MV-4-11 (cell line): ENCODE data around the gene SYT11.
A peak's percentile ranks its signal among the peaks of the same experiment; 100 is the strongest.
"Not testable (repeated sequence)": the region's sequence is repeated elsewhere in the genome, so short reads cannot be mapped to it uniquely, and the experiment has no call there.

Experiments
- DNase-seq: peaks from one replicate; lab custom pipeline; 2025; lab: John Stamatoyannopoulos, UW

SYT11 gene

DNA sequence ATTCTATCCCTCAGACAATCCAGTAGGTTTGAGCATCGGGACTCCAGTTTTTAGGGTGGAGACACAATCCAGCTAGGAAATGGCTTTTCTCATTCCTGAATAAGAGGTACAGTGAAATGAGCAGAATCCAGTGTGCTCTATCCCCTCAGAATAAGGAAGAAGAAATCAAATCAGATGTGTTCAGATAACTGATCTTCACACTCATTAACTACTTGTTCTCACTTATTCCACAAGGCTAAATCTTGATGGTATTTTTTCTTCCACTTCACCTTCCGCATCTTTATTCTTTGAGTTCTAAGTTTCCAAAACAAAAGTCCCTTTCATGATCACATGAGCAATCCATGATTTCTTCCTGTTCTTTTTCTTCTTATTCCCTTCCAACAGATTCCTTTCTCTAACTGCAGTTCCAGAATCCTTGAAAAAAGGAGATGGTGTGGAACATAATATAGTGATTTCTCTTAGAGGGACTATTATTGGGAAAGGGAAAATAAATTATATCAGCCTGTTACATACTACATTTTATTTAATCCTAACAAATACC, 1.7 kb downstream of the SYT11 start:
- no peak for DNase-seq

DNA sequence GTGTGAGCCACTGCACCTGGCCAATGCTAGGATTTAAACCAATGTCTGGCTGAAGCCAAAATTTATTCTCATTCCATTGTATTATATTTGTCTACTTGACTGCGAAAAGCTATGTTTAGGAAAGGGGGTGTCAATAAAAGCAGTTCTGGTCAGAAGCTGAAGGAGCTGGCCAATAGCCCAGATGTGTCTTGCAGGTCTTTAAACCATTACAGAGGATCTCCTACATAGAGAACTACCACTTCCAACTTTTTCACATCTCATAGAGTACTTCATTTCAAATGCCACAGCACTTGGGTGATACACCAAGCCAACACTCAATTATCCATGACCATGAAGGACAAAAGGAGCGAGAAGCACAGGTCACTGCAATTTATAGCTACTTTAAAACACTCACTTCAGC, 2.5 kb downstream of the SYT11 start:
- DNase-seq = no peak

DNA sequence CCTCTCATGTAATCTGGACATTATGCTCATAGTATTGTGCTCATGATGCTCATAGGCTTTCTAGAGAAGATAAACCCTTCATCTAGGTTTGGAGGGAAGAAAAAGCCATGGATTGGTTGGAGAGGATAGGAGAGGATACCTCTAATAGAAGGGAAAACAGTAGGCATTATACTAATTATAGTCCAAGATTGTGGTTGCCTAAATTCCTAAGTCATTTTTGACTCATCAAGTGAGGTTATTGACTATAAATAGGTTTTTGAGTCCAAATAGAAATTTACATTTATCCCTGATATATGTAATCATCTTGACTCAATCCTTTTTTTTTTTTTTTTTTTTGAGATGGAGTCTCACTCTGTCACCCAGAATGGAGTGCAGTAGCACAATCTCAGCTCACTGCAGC, 5.0 kb downstream of the SYT11 start:
- no peak for DNase-seq

DNA sequence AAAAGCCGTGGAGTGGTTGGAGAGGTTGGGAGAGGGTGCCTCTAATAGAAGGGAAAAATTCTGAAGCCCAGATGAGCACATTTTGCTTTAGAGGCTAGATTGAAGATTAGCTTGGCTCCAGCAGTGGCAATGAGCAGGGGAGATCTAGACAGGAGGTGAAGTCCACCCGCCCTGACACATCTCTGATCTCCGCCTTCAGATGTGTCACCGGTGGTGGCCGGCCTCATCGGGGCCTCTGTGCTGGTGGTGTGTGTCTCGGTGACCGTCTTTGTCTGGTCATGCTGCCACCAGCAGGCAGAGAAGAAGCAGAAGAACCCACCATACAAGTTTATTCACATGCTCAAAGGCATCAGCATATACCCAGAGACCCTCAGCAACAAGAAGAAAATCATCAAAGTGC, 8.4 kb downstream of the SYT11 start:
- DNase-seq = no peak

DNA sequence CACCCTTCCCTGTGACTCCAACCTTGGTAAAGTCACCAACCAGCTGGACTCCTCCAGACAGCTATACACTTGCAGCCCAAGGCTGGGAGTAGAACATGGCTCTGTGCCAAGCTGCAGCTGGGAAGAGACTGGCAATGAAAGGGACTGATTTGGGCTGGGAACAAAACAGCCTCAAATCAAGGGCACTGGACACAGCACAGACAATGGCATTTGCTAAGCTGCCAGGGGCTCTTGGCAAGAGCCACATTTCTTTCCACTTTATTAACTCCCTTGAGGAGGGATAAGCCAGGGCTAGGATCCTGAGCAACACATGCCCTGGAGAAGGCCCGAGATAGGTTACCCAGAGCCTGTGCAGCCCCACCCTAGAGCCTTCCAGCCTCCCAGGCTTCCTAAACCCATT, 12.0 kb downstream of the SYT11 start:
- DNase-seq = no peak

DNA sequence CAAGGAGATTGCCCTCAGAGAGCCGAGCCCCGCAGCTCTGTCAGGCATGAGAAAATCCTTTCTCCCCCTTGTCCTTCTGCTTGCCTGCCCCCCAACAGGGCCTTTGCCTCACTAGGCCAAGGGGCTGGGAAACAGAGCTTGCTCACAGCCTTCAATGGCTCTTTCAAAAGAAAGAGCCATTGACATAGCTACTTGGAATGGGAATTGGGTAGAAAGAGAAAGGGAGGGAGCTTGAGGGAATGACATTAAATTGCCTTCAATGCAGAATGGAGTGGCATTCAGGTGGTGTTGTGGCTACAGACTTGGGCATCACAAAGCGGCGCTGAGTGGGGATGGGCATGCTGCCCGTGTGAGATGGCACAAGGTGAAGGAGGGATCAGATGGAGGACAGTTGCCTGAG, 13.2 kb downstream of the SYT11 start:
- DNase-seq = no peak

DNA sequence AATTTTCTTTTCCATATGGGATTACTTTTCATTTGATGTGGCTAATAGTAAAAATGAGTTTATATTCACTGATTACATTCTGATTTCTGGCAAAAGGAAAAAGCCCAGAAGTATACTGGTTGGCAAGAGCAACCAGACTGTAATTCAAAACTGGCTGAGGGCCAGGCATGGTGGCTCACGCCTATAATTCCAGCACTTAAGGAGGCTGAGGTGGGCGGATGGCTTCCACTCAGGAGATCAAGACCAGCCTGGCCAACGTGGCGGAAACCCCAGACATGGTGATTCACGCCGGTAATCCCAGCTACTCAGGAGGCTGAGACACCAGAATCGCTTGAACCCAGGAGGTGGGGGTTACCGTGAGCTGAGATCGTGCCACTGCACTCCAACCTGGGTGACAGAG, 14.5 kb downstream of the SYT11 start:
- no peak for DNase-seq

DNA sequence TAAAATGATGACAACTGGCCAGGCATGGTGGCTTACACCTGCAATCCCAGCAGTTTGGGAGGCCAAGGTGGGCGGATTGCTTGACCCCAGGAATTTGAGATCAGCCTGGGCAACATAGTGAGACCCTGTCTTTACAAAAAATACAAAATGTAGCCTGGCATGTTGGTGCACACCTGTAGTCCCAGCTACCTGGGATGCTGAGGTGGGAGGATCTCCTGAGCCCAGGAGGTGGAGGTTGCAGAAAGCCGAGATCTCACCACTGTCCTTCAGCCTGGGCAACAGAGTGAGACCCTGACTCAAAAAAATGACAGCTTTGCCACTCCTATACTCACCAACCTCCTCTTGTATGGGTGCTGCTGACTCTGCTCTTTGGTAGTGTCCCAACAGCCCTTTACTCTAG, 18.6 kb downstream of the SYT11 start:
- no peak for DNase-seq

DNA sequence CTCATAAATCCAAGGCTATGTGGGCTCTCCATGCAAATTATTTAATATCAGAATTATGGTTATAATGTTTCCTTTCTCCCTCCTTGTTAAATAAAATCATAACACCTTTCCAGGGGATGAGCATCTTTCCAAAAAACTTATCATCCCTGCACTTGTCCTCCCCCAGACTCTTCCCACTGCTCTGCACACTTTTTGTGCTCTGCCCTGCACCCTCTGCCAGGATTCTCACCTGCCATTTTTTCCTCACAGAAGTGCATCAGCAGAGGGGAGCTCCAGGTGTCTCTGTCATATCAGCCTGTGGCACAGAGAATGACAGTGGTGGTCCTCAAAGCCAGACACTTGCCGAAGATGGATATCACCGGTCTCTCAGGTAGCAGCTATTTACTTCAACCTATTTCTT, 20.9 kb downstream of the SYT11 start:
- DNase-seq = no peak

DNA sequence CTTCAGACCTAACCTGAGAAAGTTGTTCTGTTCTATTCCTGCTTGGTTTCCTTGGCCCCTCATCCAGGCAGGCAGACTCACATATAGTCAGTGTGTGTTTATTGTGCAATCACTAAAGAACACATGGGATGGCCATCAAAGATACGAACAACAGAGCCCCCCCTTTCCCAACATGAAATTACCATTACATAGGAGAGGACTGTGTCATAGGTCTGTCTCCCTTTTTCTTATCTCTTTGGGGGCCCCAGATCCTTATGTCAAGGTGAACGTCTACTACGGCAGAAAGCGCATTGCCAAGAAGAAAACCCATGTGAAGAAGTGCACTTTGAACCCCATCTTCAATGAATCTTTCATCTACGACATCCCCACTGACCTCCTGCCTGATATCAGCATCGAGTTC, 21.6 kb downstream of the SYT11 start:
- DNase-seq = no peak

DNA sequence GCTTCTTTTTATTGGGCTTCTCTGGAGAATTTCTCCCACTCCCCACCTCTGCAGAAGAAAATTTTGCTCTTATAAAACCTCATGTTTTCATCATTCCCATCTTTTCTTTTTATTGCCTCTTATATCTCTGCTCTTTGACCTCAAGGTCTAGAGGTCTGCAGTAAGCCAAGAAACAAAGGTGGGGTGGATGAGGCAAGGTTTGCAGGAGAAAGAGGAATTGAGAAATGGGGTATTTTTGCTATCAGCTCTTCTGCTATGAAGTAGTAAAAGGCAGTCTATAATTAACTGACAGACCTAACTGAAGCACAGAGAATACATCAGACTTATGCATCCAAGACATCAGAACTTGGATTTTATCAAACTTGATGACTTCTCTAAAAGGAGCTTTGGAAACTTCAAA, 22.9 kb downstream of the SYT11 start:
- peak; percentile 35 for DNase-seq

DNA sequence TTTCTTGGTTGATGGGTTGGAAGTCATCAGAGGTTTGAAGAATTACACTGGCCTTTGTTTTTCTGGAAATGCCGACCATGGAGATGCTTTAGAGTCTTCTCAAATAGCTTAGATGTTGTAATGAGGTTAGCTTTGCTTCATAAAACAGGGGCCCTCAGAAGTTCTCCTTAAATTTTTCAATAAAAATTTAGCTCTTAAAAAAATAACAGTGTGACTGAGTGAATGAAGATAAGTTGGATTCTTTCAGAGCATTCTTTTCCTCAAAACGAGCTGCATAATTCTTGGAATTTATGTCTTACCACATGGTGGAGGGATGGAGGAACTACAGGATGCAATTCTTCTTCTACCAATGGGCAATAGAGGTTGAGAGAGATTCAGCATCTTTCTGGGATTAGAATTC, 23.4 kb downstream of the SYT11 start:
- DNase-seq = no peak

DNA sequence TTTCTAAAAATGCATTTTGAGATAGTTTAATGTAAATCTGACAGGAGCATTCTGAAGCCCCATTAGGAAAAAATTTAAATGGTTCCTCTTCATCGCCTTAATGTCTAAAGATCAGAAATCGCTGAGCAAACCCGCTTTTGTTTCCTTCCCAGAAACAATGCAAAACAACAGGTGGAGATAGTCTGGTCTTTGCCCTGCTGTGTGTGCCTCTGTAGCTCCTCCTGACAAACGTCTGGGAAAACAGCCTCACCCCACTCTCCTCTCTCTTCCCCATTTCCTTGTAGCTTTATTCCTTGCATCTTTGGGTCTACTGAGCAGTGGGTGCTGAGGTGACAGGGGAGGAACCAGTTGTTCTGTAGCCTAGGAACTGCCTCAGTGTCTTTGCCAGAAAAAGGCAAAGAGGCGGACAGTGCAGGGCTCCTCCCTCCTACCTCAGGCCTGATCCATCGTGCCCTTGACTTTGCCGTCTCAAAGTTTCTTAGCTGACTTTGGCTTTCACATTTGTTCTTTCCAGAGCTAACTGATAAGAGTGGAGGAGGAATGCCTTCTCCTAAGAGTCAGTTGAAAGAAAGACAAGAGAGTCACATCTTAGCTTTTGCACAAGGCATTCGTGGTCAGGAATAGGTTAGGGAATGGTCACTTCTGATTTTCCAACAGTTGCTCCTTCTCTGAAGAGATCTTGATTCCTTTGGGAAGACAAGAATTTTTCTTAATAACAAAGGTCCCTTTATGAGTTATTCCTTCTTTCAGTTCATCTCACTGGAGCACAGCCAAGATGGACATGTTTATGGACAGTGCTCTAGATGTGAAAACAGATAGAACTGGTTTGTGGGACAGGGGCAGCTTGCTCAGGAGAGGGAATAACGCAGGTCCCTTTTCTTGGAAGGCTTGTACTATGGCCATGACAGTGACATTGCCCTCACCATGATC, 24.9 kb downstream of the SYT11 start:
- no peak for DNase-seq

DNA sequence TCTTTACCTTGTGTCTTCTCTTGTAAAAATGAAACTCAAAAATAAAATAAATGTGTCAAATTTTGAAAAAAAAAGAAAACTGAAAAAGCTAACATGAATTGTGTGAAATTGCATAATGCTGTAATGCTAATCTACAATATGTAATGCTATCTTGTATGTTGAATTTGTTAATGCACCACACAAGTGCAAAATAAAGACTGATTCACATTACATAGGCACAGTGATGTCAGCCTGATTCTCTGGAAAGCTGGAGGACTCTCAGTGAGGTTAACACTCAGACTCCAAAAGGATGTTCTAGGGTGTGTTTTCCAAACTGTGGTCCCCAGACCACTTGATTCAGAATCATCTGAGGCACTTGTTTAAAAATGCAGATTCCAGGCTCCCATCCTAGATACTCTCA, 25.6 kb downstream of the SYT11 start:
- DNase-seq = no peak

DNA sequence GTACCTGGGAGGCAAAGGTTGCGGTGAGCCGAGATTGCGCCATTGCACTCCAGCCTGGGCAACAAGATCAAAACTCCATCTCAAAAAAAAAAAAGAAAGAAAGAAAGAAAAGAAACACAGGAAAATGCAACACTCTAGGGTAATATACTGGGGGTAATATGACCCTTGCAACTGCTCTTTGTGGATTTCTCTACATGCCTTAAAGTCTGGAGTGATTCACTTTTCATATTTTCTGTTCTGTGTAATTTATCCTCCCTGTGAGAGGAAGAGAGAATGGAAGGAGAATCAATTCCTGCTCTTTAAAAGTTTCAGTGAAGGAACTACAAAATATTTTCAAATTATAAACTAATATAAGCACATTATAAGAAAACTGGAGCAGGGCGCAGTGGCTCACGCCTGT, 29.1 kb downstream of the SYT11 start:
- no peak for DNase-seq

DNA sequence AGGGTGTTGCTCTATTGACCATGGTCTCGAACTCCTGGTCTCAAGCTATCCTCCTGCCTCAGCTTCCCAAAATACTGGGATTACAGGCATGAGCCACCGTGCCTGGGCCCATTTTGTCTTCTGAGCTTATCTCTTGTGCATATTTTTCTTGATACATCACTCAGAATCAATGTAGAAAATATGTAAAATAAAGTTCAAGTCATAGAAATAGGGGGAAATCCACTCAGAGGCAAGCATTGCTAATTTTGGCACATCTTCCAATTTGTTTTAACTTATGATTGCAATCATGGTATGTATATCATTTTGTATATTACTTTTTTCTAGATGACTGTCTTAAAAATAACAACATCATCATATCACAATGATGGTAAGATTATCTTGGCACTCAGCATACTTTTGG, 30.2 kb downstream of the SYT11 start:
- no peak for DNase-seq

DNA sequence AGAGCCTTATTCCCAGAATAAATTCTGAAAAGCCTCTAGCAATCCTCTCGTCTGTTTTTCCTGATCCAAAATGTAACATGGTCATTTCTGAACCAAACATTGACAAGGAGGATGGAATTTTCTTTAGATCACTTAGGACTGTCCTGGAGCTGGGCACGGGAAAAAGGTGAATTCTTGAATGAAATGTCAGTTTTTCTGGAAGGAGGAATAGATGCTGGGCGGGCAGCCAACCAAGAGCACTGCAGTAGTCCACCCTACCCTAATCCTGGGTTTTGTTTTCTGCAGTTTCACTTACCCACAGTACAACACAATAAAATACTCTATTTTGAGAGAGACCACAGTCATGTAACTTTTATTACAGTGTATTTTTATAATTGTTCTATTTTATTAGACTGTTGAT, 30.9 kb downstream of the SYT11 start:
- no peak for DNase-seq

DNA sequence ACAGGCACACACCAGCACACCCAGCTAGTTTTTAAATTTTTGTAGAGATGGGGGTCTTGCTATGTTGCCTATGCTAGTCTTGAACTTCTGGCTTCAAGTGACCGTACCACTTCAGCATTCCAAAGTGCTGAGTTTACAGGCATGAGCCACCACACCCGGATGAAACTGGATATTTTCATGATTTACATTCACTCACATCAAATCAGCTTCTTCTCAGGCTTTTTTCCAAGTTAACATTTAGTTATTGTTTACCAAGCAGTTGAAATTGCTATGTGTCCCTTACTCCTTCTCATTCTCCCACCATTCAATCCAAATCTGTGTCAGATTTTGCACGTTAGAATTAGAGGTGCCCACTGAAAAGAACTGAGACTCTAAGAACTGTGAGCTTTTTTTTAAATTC, 33.4 kb downstream of the SYT11 start:
- no peak for DNase-seq

DNA sequence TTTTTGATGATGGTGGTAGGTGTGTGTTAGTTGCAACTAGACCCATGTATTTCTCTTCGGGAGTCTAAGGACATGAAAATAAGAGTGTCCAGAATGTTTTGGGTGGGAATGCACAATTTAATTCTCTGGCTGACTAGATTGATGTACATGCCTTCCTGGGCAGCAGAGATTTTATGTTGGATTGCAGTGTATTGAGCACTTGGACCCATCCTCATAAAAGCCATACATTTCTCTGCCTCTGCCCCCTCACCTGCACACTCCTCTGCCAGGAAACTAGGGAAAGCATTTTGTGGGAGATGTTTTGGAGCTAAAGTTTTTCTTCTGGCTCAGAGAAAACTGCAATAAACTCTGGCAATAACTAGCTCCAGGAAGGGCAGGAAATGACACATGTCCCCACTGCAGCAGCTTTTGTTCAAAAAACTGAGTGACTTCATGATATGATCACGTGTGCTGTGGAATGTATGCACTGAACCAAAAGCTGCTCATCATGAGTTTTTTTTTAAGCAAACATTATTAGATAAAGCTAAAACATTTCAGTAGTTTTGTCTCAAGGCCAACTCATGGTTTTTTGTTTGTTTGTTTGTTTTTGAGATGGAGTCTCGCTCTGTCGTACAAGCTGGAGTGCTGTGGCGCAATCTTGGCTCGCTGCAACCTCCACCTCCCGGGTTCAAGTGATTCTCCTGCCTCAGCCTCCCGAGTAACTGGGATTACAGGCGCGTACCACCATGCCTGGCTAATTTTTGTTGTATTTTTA, 34.2 kb downstream of the SYT11 start:
- peak; percentile 62 for DNase-seq

DNA sequence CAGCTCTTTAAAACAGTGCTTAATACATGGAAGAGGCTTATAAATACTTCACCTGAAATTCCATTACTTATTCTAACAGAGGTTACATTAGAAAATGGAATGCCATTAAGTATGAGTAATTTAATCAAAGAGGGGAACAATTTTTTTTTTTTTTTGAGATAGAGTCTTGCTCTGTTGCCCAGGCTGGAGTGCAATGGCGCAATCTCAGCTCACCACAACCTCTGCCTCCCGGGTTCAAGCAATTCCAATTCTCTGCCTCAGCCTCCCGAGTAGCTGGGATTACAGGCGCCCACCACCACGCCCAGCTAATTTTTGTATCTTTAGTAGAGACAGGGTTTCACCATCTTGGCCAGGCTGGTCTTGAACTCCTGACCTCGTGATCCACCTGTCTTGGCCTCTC, 36.2 kb downstream of the SYT11 start:
- DNase-seq = not testable (repeated sequence)

DNA sequence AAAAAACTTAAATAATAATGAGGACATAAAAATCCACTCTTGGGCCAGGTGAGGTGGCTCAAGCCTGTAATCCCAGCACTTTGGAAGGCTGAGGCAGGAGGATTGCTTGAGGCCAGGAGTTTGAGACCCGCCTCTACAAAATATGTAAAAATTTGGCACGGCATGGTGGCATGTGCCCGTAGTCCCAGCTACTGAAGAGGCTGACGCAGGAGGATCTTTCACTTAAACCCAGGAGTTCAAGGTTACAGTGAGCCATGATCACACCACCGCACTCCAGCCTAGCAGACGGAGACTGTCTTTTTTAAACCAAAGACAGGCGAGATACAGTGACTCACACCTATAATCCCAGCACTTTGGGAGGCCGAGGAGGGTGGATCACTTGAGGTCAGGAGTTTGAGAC, 37.1 kb downstream of the SYT11 start:
- not testable (repeated sequence) for DNase-seq

DNA sequence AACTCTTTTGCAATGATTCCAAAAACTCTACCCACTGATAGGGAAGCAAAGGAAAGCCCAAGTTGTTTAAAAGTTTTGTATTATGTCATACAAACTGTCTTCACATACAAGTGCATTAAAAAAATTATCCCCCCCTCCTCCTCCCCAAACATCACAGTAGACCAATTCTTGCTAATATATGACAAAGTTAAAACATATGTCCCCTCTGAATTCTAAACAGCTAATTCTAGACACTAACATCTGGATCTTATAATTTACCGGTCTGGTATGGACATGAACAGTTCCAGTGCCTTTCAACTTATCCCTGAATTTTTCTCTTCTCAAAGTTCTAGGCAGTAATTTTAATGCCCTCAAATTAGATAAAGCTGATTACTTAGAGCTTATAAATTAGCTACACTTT, 38.4 kb downstream of the SYT11 start:
- no peak for DNase-seq

DNA sequence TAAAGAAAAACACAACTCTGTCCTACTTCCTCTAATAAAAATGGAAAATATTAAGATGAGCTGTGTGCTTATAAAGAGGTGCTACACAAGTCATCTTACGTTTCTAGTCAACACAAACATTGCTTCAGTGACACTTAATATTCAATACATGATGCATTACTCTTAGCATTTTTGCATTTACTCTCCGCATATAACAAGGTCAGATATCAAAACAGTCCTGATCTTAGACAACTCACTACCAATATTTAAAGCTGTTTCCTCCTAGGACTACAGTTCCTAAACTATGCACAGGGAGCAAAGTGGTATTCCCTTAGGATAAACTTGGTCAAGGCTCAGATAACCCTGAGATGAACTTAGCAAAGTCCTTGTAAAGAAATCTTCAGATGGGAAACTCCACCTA, 39.5 kb downstream of the SYT11 start:
- DNase-seq = no peak
